Stomach (tissue), 9 donors: ENCODE results near the gene KCNT1. TPM values are rescaled to one million over a fixed set of nuclear protein-coding genes. Genes with fewer than 3 reads are reported as not detected.

Source experiments
- DNase-seq, 2 donors: peaks; one replicate each; pipeline versions ENCODE4 v3.0.0 to v3.0.0-alpha.2; 2013 to 2019
- H3K27ac ChIP-seq, 5 donors: fragments of 200-600 bp in 4 of 5; sonication (generic) in 4 of 5; one replicate each; pipeline ENCODE4 v1.5.1; 2013 to 2019; ENCODE audit warnings: mild to moderate bottlenecking in 1 of 5, moderate library complexity in 1 of 5
- H3K27me3 ChIP-seq, 3 donors: fragments of 200-600 bp; sonication (generic); one replicate each; pipeline ENCODE4 v1.5.1; 2017 to 2019; ENCODE audit warnings: mixed run types in 1 of 3
- H3K36me3 ChIP-seq, 4 donors: fragments of 200-600 bp; sonication (generic); 1 replicate in 3 of 4; 2 replicates in 1 of 4; pipeline ENCODE4 v1.5.1; 2016 to 2019
- H3K4me1 ChIP-seq, 4 donors: fragments of 200-600 bp; sonication (generic); one replicate each; pipeline ENCODE4 v1.5.1; 2016 to 2019
- H3K4me3 ChIP-seq, 4 donors: fragments of 200-600 bp; sonication (generic) in 3 of 4; one replicate each; pipeline ENCODE4 v1.5.1; 2016 to 2019; ENCODE audit warnings: mild to moderate bottlenecking in 1 of 4
- H3K9me3 ChIP-seq, 4 donors: fragments of 200-600 bp; sonication (generic); one replicate each; pipeline ENCODE4 v1.5.1; 2016 to 2019
- CTCF ChIP-seq, 7 experiments: fragments of 450-650 bp in 4 of 7; fragments of 200-600 bp in 3 of 7; sonication (generic) in 3 of 7; IDR thresholded peaks; one replicate each; pipeline ENCODE4 v1.5.1; 2016 to 2019; ENCODE audit warnings: antibody characterized with exemption in 7 of 7, control low read depth in 2 of 7, mild to moderate bottlenecking in 1 of 7
- EP300 ChIP-seq: sonication (generic); formaldehyde crosslinking; IDR thresholded peaks from one replicate; pipeline ENCODE4 v1.6.1; 2017; ENCODE audit warnings: antibody characterized with exemption
- POLR2A ChIP-seq, 4 donors: fragments of 450-650 bp; IDR thresholded peaks; one replicate each; pipeline ENCODE4 v1.6.1; 2016; ENCODE audit warnings: antibody characterized with exemption in 4 of 4, control low read depth in 2 of 4, mild to moderate bottlenecking in 1 of 4, moderate library complexity in 1 of 4
- POLR2AphosphoS5 ChIP-seq, 3 donors: sonication (generic); formaldehyde crosslinking; IDR thresholded peaks; one replicate each; pipeline ENCODE4 v1.6.1; 2016; ENCODE audit warnings: antibody characterized with exemption in 3 of 3
- WGBS, 5 donors: extraction: QIAGEN DNeasy Blood & Tissue Kit in 3 of 5; methylation state at CpG; one replicate each; pipeline versions ENCODE4 v1.1.5 to v1.1.7; 2013 to 2018; 5-methylcytosine and 5-hydroxymethylcytosine counted together
- intact Hi-C: fragments of 100-400 bp; cut with DNase I; formaldehyde crosslinking; loops from one replicate; pipeline ENCODE4 v1.15.1; 2023; ENCODE audit warnings: low total_unique reads
- polyA plus RNA-seq, 3 donors: library from polyadenylated mRNA; stranded (reverse); fragments of 200-250 nt; gene quantifications; one replicate each; pipeline ENCODE4 v1.2.3, GENCODE V29; 2013
- total RNA-seq, 5 donors: library from RNA; depleted of rRNA; stranded (reverse); fragments of >200 nt; gene quantifications; one replicate each; pipeline versions ENCODE4 v1.1.0 to v1.2.3, GENCODE V29; 2014 to 2016
- donor health status: healthy with polysubstance abuse.
- donor health status: Bipolar disorder and iron deficiency.
- donor health status: healthy.

KCNT1 gene
- total and polyA plus RNA-seq, 8 donors: 0.10 to 12.9 (median 0.37) TPM; not detected in 4

- intact Hi-C loops: no loop called here
- WGBS, 5 donors: 89 to 93% (median 90%) methylated on average over 10 to 14 of the region's 14 CpGs
- TF ChIP-seq EP300 (no peak), CTCF (IDR thresholded peaks at IDR 0.05) (no peak), POLR2A (IDR thresholded peaks at IDR 0.05) (no peak), POLR2AphosphoS5 (IDR thresholded peaks at IDR 0.05) (no peak)
- DNase-seq: no peak
- Histone ChIP-seq H3K27me3 (no peaks in the 10 kb centered on the region), H3K36me3 (peaks cover 76 to 100% (median 100%) of the 10 kb centered on the region in 4 donors), H3K27ac (no peak overlapping the region), H3K9me3 (no peaks in the 10 kb centered on the region), H3K4me1 (no peaks in the 10 kb centered on the region), H3K4me3 (no peak overlapping the region)
Observed at GRCh38 chr9:135813671-135814290, 111.8 kb downstream of the KCNT1 start.

DNA sequence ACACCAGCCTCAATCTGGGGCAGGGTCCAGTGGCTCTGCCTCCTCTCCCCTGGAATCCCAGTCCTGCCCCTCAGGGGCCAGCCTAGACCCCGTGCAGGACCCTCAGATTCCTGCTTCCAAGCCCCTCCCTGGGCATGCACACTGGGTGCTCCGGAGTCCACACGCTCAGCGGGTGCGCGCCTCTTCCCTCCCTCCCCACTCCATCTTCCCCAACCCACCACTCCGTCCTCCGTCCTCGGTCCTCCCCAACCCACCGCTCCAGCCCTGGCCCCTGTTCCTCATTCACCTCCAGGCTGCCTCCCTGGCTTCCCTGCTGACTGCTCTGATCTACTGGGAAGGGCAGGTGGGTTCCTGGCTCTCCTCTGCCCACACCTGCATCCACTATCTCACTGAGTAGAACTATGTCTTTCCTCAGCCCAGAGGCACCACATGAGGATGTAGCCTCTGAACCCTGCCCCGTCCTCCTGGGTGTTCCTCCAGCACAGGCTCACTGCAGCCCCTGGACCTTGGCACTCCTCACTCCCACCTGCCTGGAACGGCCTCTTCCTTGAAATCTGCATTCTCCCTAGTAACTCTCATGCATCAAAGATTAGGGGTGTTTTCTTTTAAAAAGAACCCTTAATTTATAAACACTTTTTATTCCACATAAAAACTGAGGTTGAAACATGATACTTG, 112.6 kb downstream of the KCNT1 start:
- no peaks in the 10 kb centered on the region for H3K9me3 ChIP-seq
- TF ChIP-seq POLR2A (IDR thresholded peaks at IDR 0.05): no peak
- no peak for TF ChIP-seq EP300
- TF ChIP-seq POLR2AphosphoS5 (IDR thresholded peaks at IDR 0.05): no peak
- peaks cover 78 to 100% (median 100%) of the 10 kb centered on the region in 4 donors for H3K36me3 ChIP-seq
- H3K4me3 ChIP-seq: no peak overlapping the region
- WGBS, 5 donors: 92 to 97% (median 95%) methylated on average over 12 of the region's 12 CpGs
- no peak overlapping the region for H3K27ac ChIP-seq
- H3K4me1 ChIP-seq: no peaks in the 10 kb centered on the region
- DNase-seq: no peak
- H3K27me3 ChIP-seq: no peaks in the 10 kb centered on the region
- intact Hi-C loops: no loop called here

DNA sequence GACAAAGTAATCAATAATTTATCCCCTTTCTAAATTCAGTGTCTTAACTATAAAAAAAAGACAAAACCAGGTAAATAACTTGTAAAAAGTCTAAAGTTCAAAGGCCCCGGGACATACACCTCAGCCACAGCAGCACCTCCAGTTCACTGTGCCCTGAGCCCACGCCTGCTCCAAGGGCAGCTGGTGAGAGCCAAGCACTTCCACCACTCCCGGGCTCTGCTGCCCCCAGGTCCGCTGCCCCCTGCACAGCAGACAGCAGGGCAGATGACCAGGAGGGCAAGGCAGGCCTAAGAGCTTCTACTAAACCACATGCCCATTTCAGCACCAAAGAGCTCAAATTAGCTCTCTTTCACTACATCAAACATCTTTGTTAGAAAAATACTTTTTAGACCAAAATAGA, 113.4 kb downstream of the KCNT1 start:
- H3K4me1 ChIP-seq: no peaks in the 10 kb centered on the region
- no peak for TF ChIP-seq POLR2A (IDR thresholded peaks at IDR 0.05)
- TF ChIP-seq EP300: no peak
- TF ChIP-seq CTCF (IDR thresholded peaks at IDR 0.05): no peak
- no peak for TF ChIP-seq POLR2AphosphoS5 (IDR thresholded peaks at IDR 0.05)
- 89 to 98% (median 94%) methylated on average over 4 of the region's 4 CpGs for WGBS, 5 donors
- no peak overlapping the region for H3K4me3 ChIP-seq
- no peaks in the 10 kb centered on the region for H3K9me3 ChIP-seq
- DNase-seq: no peak
- intact Hi-C loops: no loop called here
- H3K27ac ChIP-seq: no peak overlapping the region
- H3K27me3 ChIP-seq: no peaks in the 10 kb centered on the region
- peaks cover 83 to 100% (median 100%) of the 10 kb centered on the region in 4 donors for H3K36me3 ChIP-seq

- Histone ChIP-seq H3K4me1 (no peaks in the 10 kb centered on the region), H3K27me3 (no peaks in the 10 kb centered on the region), H3K9me3 (no peaks in the 10 kb centered on the region), H3K27ac (no peak overlapping the region), H3K36me3 (peaks cover 82 to 100% (median 100%) of the 10 kb centered on the region in 4 donors), H3K4me3 (no peak overlapping the region)
- 85 to 90% (median 89%) methylated on average over 28 of the region's 28 CpGs for WGBS, 5 donors
- TF ChIP-seq POLR2A (IDR thresholded peaks at IDR 0.05) (no peak), CTCF (IDR thresholded peaks at IDR 0.05) (no peak), EP300 (no peak), POLR2AphosphoS5 (IDR thresholded peaks at IDR 0.05) (no peak)
- intact Hi-C loops: no loop called here
- no peak for DNase-seq
Observed at GRCh38 chr9:135815830-135816650, 114.1 kb downstream of the KCNT1 start.
